HG02973 (cell line): ENCODE measurements around the gene ESR2.
"Not testable (repeated sequence)": the region's sequence is repeated elsewhere in the genome, so short reads cannot be mapped to it uniquely, and the experiment has no call there.

Experiments
- ATAC-seq: cut with Tn5 transposase; IDR thresholded peaks from one replicate; pipeline ENCODE4 v1.9.1; 2021; ENCODE audit warnings: moderate library complexity; ENCODE audit not compliant: unreplicated experiment

The ESR2 gene

DNA sequence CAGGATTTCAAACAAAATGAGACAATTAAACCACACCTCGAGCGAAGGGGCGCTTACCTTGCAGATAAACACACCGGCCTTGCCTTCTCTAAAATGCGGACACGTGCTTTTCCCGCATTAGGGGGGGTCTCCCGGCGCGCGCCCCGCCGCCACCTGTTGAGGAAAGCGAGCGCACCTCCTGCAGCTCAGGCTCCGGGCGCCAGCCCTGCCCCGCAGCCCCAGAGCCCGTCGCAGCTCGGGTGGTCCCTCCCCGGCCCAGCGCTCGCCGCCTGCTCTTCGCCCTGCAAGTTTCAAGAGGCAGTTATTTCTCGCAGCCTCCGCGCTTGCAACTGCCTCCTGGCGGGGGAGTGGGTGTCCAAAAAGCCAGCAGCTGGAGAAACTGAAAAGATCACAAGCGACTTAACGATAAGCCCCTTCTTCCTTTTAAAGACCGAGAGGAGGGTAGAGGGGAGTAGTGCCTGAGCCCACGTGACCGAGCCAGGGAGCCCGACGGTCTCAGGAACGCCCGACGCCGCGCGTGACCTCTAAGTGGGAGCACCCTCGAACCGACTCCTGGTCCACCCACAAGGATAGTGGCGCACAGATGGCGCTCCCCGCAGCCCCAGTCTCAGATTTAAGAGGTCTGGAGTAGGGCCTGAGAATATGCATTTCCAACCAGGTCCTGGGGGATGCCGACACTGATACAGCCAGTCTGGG, at the start of gene ESR2:
TSS of gene ESR2 (minus strand) at position 396 of the 696 bp plus-strand sequence. CDS start 11,386 bp downstream, outside the sequence.
- peak; percentile 28 for ATAC-seq

DNA sequence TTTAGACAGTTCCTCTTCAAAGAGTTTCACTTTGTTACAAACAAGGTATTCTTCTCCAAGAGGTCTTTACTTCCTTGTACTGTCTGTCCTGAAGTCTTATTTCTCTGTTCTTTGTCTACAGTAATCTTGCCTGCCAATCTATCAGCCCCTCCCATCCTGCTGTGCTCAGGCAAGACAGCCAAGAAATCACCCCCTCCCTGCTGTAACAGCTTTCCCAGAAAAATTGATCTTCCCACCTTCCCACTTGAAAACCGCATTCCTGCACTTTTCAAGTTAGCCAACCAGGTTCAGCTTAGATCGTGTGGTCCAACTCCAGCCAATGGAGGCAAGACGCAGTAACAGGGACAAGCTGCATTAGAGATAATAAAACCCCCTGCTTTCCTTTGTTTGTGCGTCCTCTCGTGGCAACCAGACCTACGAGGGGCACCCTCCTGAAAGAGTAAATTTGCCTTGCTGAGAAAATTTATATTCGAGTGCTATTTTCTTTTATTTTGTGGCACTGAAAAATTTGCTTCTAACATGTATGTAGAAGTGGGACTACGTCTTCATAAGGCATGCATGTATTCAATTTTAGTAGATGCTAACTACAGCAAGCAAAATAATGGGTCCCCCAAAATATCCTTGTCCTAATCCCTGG, 46.5 kb upstream of the ESR2 start:
- ATAC-seq: no peak

DNA sequence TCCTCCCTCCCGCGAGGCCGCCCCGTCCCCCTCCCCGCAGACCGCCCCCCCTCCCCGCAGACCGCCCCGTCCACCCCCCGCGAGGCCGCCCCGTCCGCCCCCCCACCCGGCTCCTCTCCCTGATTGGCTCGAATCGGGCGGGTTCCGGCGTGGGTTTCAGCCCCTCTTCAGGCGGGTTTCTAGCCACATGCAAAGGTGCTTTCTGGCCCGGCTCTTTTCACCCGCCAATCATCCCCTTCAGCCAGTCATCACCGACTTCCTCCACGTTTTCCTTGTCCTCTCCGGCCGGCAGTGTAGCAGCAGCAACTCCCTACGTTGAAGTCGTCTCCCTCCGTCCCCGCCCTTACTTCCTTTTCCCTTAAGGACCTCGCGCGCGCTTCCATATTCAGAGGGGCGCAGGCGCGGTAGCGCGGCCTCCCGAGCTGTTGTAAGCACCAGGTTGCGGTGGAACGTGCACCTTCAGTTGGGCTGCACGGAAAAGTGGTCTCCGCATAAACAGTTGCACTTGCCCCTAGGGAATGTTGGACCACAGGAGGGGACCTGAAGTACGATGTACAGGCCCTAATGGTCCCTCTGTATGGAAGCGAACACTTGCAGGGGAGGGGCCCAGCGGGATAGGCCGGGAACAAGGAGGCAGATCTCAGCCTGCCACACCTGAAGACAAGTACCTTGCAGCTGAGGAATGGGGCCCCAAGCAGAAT, 44.6 kb upstream of the ESR2 start:
- ATAC-seq: peak; percentile 81

DNA sequence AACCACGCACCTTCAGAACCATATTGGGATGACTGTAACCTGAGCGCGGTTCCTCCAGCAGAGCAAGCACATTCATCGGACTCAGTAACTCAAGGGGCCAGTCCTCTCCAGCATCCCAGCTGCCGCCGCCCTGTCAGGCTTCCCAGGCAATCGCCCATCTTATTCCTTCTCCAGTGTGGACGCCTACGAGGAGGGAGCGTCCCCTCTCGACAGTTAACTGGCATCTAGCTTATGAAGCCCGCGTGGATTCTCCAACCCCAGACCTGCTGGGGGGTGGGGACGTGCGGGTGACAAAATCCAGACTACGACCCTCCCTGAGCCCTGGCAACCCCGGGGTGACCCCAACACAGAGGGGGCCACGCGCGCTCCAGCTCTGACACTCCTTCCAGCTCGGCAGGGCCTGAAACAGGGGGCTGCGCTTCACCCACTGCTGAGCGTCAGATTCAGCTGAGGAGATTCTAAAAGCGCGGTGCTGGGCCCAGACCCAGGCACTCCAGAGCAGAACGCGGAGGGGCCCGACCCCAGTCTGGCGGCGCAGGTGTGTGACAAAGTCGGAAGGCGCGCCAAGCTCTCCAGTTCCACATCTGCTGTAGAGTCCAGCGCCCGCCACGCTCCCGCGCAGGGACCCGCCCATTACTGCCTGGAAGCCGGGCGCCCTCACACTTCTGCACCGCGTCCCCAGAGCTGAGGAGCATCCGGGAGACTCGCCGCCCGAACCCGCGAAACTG, 43.9 kb upstream of the ESR2 start:
- peak; percentile 58 for ATAC-seq

DNA sequence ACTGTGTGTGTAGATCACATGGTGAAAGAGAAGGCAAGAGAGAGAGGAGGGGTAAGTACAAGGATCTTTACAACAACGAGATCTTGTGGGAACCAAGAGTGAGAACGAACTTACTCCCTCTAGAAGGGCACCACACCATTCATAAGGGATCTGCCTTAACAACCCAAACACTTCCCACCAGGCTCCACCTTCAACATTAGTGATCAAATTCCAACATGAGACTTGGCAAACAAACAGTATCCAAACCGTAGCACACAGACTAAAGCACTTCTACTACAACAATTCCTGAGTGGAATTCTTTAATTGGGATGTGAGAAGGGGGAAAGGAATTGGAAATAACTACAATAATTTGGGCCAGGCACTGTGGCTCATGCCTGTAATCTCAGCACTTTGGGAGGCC, 35.0 kb upstream of the ESR2 start:
- no peak for ATAC-seq

DNA sequence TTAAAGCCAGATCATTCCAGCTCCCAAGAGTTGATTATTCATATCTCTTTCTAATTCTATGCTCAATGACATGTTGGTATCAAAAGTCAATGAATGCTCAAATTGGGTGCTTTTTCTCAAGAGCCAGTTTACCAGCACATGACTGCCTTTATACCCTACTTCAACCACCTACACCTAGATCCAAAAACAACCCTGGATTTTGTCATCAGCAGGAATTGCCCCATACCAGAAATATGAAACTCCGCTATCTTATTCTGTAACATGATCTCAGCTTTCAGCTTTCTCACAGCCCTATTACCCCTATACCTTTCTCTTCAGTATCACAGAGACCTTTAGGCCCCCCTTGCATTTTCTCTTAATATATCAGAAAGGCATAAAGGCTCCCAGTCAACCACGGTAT, 32.3 kb upstream of the ESR2 start:
- ATAC-seq: no peak

DNA sequence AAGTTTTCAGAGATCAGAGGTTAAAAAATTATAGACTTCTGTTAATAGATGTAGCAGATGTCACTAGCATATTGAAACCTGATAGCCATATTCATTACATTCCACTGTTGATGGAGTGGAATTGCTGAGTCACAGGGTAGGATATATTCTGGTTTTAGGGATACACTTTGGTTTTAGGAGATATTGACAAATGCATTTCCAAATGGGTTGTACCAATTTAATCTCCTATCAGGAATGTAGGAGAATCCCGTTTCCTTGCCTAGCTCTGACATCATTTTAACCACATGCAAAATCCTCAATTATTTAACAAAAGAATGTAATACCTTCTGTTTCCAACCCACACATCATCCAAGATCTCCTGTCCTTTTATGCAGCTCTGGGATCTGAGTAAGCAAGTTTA, 30.7 kb upstream of the ESR2 start:
- ATAC-seq: no peak

DNA sequence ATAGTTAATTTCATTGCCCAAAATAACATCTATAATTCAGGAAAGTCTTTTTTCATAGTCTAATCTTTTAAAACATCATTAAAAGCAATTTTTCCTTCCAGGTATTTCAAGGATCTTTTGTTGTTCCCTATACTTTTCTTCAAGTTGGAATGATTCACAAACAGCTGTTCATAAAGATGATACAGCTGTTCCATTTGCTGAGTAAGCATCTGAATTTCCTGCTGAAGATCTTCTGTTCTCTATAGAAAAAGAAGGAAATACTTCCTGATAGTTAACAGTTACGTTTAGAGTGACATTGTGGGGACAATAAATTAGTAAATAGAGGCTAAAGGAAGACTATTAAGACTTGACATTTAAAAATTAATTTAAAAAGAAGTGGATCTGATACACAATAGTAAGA, 30.3 kb upstream of the ESR2 start:
- no peak for ATAC-seq

DNA sequence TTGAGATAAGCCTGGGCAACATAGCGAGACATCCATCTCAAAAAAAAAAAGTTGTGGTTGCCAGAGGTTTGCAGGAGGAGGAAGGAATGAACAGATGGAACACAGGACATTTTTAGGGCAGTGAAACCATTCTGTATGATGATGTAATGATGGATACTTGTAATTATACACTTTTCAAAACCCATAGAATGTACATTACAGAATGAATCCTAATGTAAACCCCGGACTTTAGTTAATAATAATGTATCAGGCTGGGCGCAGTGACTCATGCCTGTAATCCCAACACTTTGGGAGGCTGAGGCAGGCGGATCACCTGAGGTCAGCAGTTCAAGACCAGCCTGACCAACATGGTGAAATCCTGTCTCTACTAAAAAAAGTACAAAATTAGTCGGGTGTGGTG, 26.2 kb upstream of the ESR2 start:
- ATAC-seq: not testable (repeated sequence)

DNA sequence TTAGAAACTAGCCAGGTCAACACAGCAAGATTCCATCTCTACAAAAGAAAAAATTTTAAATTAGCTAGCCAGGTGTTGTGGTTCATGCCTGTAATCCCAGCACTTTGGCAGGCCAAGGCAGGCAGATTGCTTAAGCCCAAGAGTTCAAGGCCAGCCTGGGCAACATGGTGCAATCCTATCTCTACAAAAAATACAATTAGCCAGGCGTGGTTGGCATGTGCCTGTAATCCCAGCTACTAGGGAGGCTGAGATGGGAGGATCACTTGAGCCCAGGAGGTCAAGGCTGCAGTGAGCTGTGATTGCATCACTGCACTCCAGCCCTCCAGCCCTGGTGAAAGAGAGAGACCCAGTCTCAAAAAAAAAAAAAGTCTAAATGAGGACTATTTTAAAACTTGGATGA, 24.5 kb upstream of the ESR2 start:
- ATAC-seq: not testable (repeated sequence)

DNA sequence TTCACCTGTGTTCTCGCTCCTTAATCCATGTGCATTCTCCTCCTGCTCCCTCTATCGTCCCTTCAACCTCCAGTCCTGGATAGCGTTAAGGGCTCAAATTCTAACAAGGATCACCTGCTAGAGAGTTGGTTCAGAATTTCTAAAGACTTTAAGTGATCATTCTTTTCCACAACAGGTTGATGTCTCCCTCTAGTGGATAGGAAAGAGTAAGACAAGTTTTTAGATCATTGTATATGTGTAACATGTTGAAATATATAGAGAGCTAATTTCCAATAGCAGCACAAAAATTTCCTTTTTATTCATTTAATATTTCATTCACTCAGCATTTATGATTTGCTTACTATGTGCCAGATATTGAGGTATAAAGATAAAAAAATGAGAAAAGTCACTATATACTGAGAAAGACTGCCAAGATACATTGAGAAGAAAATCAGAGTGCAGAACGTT, 9.3 kb upstream of the ESR2 start:
- ATAC-seq: no peak

DNA sequence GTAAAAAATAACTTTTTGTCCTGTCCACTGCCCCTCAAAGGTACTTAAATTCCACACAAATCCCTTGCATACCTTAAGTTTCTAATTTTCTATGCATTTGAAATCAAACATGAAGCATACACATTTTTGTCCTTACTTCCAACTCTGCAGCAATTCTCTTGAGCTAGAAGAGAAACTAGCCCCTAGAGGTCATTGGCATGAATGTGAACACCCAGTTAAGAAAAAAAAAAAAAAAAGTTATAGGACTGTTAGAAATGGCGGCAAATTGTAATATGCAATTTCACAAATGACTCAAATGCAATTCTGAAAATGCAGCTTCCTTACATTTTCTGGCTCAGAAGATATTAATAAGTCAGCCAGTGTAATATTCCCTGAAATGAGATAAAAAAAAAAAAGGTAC, 4.6 kb upstream of the ESR2 start:
- no peak for ATAC-seq

DNA sequence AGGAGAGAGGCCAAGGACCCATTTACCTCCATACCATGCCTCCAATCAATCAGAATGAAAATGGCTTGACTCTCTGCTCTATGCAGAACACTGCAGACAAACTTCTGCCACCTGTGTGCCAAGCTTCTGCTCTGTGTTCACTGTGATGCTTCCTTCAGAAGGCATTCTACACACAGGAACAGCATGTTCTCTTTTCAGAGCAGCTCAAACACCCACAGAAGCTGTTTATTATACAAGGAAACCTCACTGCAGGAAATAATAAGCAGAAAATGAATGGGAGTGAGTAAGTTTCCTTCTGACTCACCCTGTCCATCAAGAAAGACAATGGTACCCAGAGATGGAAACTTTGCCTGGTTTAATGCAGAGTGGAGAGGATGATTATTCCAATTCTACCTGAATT, 2.4 kb upstream of the ESR2 start:
- ATAC-seq: no peak

DNA sequence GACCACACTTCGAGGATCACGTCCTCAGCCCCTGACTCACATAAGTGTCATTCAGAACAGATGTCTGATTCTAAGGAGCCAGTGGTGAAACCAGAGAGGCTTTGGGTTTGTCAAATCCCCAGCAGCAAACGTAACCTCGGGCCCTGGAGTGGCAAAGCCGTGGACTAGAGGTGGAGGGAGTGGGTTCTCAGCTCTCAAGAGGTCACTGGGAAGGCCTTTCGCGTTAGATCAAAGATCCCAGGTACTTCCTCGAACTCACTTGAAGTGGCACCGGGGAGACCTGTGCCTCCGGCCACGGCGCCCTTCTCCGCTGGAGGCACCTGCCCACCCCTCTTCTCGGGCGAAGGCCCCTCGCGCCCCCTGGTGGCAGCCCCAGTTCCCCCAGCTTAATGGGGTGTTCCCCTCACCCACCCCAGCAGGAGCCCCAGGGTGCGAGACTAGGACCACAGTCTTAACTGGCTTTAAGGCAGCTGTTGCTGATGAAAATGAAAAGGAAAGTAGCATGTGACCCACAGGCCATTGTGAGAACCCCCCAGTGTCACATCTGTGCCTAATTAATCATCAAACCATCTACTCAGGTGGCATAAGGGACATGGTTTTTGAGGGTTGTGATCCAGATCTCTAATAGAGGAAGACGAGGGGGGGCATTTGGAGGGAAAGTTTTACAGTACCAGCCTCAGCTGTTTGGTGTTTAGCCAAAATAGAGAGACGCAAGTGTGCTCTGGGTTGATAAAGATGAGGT, 672 bp upstream of the ESR2 start:
- peak; percentile 71 for ATAC-seq

DNA sequence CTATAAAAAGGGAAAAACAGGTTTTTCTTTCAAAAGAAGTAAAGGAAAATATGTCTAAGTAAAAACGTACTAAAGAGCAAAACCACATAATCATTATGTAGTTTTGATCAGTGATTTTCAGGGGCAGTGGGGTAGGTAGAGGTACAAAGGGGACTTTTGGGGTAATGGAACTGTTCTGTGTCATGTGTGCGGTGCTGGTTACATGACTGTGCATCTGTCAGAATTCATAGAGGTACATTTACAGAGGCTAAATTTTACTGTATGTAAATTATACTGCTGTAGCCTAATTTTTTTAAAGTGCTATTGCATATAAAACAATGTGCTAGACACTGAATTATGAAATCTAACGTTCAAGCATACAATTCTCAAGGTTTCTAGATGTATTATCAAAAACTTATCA, 2.0 kb downstream of the ESR2 start:
- no peak for ATAC-seq

DNA sequence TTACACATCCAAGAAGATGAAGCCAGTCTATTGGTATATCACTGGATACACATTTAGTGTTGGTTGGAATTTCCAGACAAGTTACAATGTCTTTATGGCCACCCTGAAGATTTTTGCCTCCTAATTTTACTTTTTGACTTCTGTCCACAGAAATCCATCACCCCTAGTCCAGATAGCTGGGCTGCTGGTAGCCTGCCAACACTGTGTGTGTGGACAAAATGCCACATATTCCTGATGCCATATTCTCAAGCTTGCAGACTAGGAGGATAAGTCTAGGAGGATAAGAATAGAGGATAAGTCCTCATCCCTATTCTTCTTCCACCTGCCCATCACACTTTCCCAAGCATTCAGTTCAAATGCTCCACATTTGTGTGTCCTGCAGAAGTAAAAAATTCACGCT, 4.6 kb downstream of the ESR2 start:
- no peak for ATAC-seq

DNA sequence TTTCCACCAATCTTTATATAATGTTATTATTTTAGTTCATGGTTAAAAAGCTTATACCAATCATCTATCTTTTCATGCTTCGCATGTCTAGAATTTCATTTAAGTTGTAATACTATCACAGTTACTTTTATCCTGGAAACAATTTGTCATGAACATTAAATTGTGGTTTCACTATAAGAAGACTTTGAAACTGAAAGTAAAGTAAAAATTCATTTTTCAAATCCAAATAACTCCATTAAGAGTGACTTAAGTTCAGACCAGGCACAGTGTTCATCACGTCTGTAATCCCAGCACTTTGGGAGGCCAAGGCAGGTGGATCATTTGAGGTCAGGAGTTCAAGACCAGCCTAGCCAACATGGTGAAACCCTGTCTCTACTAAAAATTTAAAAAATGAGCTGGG, 12.4 kb downstream of the ESR2 start:
- no peak for ATAC-seq

DNA sequence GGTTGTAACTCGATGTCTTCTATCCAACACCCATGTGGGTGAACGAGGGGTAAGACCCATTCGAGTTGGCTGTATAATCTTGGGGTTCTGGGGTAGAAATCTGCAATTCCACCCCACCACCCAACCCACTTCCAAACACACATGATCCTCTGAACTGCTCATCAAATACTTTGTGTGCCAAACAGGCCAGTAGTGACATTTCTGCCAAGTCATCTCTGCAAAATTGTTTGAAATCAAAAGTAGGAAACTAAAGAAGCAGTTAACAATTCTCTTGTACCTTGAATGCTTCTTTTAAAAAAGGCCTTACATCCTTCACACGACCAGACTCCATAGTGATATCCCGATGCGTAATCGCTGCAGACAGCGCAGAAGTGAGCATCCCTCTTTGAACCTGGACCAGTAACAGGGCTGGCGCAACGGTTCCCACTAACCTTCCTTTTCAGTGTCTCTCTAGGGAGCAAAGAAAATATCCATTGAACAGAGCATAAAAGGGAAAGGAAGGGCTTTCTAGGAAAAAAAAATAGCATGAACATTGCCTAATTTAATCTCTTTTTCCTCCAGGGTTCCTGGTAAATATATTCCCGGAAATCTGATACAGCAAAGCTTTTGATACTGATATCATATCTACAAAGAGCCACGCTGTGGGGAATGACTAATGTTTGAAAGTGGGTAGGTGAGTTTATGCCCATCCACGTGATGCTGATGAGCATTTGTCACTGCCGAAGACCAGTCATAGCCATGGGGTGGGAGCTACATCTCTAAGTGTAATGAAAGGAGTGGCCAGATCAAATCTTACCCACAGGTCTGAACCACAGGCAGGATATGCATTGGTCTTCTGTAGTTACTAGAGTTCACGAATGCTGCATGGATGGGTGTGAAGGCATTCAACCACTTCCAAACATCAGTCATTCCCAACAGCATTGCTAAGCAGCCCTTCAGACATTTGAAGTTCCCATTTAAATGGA, 14.2 kb downstream of the ESR2 start:
- ATAC-seq: no peak

DNA sequence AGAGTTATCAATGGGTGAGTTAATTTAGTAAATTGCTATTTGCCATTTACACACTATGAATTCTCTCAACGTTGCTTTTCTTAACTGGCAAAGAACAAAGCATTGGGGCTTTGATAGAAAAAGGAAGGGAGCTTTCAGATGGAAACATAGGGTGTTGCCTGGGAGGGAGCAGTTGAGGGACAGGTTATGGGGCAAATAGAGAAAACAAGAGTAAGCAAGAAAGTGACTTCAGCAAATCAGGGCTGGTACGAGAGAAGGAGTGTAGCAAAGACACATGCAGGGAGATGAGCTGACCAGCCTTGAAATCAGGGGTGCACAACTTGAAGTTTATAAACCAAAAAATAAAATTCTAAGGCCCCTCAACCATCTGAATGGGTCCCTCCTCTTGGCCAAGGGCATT, 15.7 kb downstream of the ESR2 start:
- ATAC-seq: no peak

DNA sequence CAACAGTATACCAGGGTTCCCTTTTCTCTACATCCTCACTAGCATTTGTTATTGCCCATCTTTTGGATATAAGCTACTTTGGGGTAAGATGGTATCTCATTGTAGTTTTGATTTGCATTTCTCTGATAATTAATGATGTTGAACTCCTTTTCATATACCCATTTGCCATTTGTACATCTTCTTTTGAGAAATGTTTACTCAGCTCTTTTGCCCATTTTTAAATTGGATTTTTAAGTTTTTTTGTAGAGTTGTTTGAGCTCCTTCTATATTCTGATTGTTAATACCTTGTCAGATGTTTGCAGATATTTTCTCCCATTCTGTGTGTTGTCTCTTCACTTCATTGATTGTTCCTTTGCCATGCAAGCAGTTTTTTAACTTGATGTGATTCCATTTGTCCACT, 22.2 kb downstream of the ESR2 start:
- no peak for ATAC-seq
